Epithelial cell of esophagus (primary cell): ENCODE measurements around the gene UPF2.
A peak's percentile ranks its signal among the peaks of the same experiment; 100 is the strongest.

ENCODE experiments used
- DNase-seq: peaks from one replicate; pipeline ENCODE4 v3.0.0; 2010; ENCODE audit warnings: low read depth
- H3K4me3 ChIP-seq: 2 replicates; pipeline ENCODE4 v1.5.1; 2011; ENCODE audit warnings: mild to moderate bottlenecking, low read length, control low read depth
- CTCF ChIP-seq: IDR thresholded peaks from 2 replicates; pipeline ENCODE4 v1.5.1; 2011; ENCODE audit warnings: low read depth, mild to moderate bottlenecking, low read length, control low read depth, inconsistent platforms; ENCODE audit not compliant: insufficient read depth; ENCODE audit errors: missing control alignments

The UPF2 gene

GRCh38 chr10:12042409-12042796, 206 bp downstream of the UPF2 start:
- peak overlapping the region; percentile 94 for H3K4me3 ChIP-seq
- peak; percentile 23 for DNase-seq
- TF ChIP-seq CTCF = no peak

- peak; percentile 39 for DNase-seq
- TF ChIP-seq CTCF = no peak
- H3K4me3 ChIP-seq = peak overlapping the region; percentile 94
Measured at GRCh38 chr10:12041766-12042408, 722 bp downstream of the UPF2 start.

DNA sequence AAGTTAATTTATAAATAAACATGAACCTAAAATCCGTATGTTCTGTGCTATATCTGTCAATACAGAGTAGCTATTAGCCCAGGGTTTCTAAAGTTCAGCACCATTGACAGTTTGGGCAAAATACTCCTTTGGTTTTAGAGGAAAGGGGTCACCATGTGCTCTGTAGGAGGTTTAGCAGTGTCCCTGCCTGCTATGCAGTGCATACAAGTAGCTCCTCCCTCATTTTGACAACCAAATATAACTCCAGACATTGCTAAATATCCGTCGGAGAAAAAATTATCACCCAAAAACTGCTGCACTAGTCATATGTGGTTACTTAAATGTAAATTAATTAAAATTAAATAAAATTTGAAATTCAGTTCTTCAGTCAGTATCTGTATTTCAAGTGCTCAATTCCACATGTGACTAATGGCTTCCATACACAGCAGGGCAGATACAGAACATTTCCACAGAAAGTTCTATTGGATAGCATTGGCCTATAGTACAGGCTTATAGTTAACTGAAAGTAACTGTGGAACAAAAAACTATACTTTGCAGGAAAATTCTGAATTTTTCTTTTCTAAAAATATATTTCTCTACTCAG, 6.4 kb downstream of the UPF2 start:
- no peak for TF ChIP-seq CTCF
- no peak overlapping the region for H3K4me3 ChIP-seq
- no peak for DNase-seq

- TF ChIP-seq CTCF = no peak
- no peak for DNase-seq
- no peak overlapping the region for H3K4me3 ChIP-seq
Measured at GRCh38 chr10:12031404-12031803, 11.2 kb downstream of the UPF2 start.

GRCh38 chr10:12027539-12027938, 15.1 kb downstream of the UPF2 start:
- no peak overlapping the region for H3K4me3 ChIP-seq
- no peak for DNase-seq
- TF ChIP-seq CTCF = no peak

DNA sequence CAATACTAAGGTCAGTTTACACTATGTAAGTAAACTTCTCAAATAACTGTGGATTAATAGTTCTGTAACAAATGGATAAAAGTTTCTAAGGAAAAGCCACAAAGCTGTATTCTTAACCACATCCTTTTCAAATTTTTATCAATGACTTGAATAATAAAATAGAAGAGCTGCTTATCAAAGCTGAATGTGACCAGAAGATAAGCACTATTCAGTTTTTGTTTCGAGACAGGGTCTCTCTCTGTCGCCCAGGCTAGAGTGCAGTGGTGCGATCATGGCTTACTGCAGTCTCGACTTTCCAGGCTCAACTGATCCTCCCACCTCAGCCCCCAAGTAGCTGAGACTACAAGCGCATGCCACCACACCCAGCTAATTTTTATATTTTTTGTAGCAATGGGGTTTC, 17.0 kb downstream of the UPF2 start:
- no peak overlapping the region for H3K4me3 ChIP-seq
- TF ChIP-seq CTCF = no peak
- DNase-seq = no peak
